Activated naive CD8-positive, alpha-beta T cell treated with anti-CD3 and anti-CD28 coated beads, Interleukin-2, amount 50 U/mL, for 24 hours (primary cell): Measurements from ENCODE around the gene EXPH5.
"Not testable (repeated sequence)": the region's sequence is repeated elsewhere in the genome, so short reads cannot be mapped to it uniquely, and the experiment has no call there.

Source experiments
- ATAC-seq: fragments of 150-1000 bp; cut with Tn5 transposase; one replicate; pipeline ENCODE4 v1.10.0; 2021
- DNase-seq: peaks from one replicate; pipeline ENCODE4 v3.0.0; 2021
- H3K27ac Mint-ChIP-seq: one replicate; pipeline ENCODE4 v1.8.0; 2021; ENCODE audit warnings: mild to moderate bottlenecking, mixed read lengths
- H3K27me3 Mint-ChIP-seq: one replicate; pipeline ENCODE4 v1.8.0; 2021; ENCODE audit warnings: mixed read lengths
- H3K36me3 Mint-ChIP-seq: one replicate; pipeline ENCODE4 v1.8.0; 2021; ENCODE audit warnings: low read depth, mixed read lengths
- H3K4me1 Mint-ChIP-seq: one replicate; pipeline ENCODE4 v1.8.0; 2021; ENCODE audit warnings: mixed read lengths
- H3K4me3 Mint-ChIP-seq: one replicate; pipeline ENCODE4 v1.8.0; 2021; ENCODE audit warnings: mild to moderate bottlenecking, moderate library complexity, mixed read lengths
- H3K9me3 Mint-ChIP-seq: one replicate; pipeline ENCODE4 v1.8.0; 2021; ENCODE audit warnings: mixed read lengths

Gene EXPH5

GRCh38 chr11:108593214-108593922 is at the start of gene EXPH5:
Gene EXPH5 (minus strand): TSS chr11:108593768. CDS start chr11:108593536, 232 bp downstream.
- Mint-ChIP-seq H3K27ac (peak within 1 kb of the TSS; percentile 92), H3K36me3 (no peaks in the 10 kb centered on the region), H3K9me3 (no peaks in the 10 kb centered on the region), H3K27me3 (peaks cover 28% of the 10 kb centered on the region), H3K4me1 (peaks cover 16% of the 10 kb centered on the region), H3K4me3 (peak within 1 kb of the TSS; percentile 96)
- ATAC-seq (peak; percentile 97), DNase-seq (peak; percentile 90)

DNA sequence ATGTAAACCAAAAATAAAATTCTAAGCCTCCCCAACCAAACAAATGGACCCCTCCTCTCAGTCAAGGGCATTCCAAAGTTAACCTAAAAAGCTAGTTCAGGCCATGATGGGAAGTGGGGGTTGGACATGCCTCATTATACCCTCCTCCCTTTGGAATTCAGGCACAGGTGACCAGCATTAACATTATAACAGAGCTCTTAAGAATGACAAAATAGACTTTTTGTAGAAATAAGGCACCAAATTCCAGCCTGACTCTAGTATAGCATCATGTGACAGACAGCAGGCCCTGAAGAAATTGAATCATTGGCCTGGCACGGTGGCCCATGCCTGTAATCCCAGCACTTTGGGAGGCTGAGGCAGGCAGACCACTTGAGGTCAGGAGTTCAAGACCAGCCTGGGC is 48.2 kb upstream of the EXPH5 start:
- not testable (repeated sequence) for H3K27me3 Mint-ChIP-seq, H3K4me1 Mint-ChIP-seq, H3K27ac Mint-ChIP-seq, H3K36me3 Mint-ChIP-seq, ATAC-seq, DNase-seq, H3K4me3 Mint-ChIP-seq, H3K9me3 Mint-ChIP-seq

- Mint-ChIP-seq H3K27ac (no peak overlapping the region), H3K9me3 (no peaks in the 10 kb centered on the region), H3K36me3 (no peaks in the 10 kb centered on the region), H3K27me3 (peaks cover 15% of the 10 kb centered on the region), H3K4me1 (no peaks in the 10 kb centered on the region), H3K4me3 (no peak overlapping the region)
- DNase-seq, result no peak
- no peak for ATAC-seq
Measured at GRCh38 chr11:108639146-108639545, 45.6 kb upstream of the EXPH5 start.

DNA sequence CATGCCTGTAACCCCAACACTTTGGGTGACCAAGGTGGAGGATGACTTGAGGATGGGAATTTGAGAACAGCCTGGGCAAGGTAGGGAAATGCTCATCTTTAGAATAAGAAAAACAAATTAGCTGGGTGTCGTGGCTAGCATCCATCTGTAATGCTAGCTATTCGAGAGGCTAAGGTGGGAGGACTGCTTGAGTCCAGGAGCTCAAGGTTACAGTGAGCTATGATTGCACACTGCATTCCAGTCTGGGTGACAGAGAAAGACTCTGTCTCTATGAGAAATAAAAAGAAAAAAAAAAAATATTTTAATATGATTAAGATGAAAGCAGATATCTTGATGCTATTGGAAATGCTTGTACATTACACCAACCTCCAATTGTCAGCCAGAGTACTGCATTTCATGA is 42.7 kb upstream of the EXPH5 start:
- H3K36me3 Mint-ChIP-seq, result no peaks in the 10 kb centered on the region
- H3K27ac Mint-ChIP-seq, result no peak overlapping the region
- peaks cover 2% of the 10 kb centered on the region for H3K4me1 Mint-ChIP-seq
- no peak for DNase-seq
- no peak for ATAC-seq
- no peaks in the 10 kb centered on the region for H3K9me3 Mint-ChIP-seq
- H3K27me3 Mint-ChIP-seq, result peaks cover 22% of the 10 kb centered on the region
- no peak overlapping the region for H3K4me3 Mint-ChIP-seq

DNA sequence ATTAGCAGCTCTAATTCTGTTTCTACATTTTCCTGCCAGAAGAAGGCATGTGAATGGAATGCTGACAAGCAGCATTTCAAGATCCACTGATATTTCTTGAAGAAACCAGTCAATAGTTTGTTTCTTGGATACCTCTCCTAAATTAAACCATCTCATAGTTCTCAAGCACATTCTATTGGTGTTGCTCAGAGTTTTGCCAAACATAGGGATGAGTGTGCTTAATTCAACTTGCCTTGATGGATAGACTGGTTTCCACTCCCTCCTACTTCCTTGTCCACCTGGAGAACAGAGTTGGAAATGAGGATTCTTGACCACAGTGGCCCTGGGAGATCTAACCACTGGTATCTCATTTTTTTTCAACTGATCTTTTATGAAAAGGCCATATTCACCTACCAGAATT is 41.5 kb upstream of the EXPH5 start:
- no peak overlapping the region for H3K4me3 Mint-ChIP-seq
- no peak for ATAC-seq
- no peak for DNase-seq
- H3K27me3 Mint-ChIP-seq, result peaks cover 22% of the 10 kb centered on the region
- no peaks in the 10 kb centered on the region for H3K36me3 Mint-ChIP-seq
- H3K4me1 Mint-ChIP-seq, result peaks cover 2% of the 10 kb centered on the region
- no peak overlapping the region for H3K27ac Mint-ChIP-seq
- H3K9me3 Mint-ChIP-seq, result no peaks in the 10 kb centered on the region

DNA sequence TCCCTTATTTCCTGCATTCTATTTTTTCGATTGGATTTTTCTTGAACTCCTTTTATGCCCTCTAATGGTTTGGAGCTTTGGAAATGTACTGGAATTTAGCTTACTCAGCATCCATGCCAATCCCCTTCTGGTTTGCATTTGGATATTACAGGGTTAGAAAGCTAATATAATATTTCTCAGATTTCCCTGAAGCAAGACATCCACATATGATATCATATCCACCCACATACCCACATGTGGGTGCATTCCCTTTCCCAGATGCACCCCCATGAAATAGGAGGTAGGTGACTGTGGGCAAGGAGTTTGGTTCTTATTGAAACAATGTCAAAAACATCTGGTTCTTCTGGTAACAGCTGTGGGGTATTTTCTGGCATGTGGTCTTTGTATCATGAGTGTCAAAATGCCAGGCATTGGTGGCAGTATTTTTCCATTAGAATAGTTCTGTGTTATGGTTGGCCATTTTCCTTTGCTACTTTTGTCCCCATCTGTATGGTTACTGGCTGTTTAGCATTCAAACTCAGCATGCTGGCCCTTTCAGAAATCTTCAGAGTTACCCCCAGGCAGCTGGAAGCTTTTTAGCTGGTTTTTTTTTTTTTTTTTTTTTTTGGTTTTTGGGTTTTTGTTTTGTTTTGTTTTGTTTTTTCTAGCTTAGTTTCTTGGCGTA is 38.6 kb upstream of the EXPH5 start:
- Mint-ChIP-seq H3K4me3 (no peak overlapping the region), H3K27me3 (peaks cover 20% of the 10 kb centered on the region), H3K9me3 (no peaks in the 10 kb centered on the region), H3K4me1 (peaks cover 2% of the 10 kb centered on the region), H3K27ac (no peak overlapping the region), H3K36me3 (no peaks in the 10 kb centered on the region)
- DNase-seq (no peak), ATAC-seq (no peak)

DNA sequence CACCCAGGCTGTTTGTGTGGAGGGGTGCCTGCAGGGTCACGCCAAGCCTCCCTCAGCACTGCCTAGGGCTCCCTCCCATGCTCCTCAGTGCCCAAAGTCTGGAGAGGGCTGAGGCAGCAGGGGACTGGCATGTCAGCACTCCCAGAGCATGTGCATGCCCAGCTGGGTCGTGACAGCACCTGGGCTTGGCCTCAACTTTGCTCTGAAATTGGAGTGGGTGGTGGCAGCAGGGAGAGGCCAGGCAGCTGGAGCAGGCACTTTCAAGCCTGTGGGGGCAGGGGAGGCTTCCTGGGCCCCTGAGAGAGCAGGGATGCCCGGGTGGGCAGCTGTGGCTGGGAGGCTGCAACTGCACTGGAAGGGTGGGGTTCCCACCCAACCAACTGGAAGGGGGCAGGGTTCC is 35.7 kb upstream of the EXPH5 start:
- Mint-ChIP-seq H3K4me3 (no peak overlapping the region), H3K9me3 (no peaks in the 10 kb centered on the region), H3K27ac (no peak overlapping the region), H3K4me1 (peaks cover 15% of the 10 kb centered on the region), H3K36me3 (no peaks in the 10 kb centered on the region), H3K27me3 (peaks cover 11% of the 10 kb centered on the region)
- ATAC-seq, result no peak
- DNase-seq, result no peak

- peaks cover 20% of the 10 kb centered on the region for H3K4me1 Mint-ChIP-seq
- H3K36me3 Mint-ChIP-seq, result no peaks in the 10 kb centered on the region
- ATAC-seq (no peak), DNase-seq (no peak)
- H3K9me3 Mint-ChIP-seq, result no peaks in the 10 kb centered on the region
- peaks cover 10% of the 10 kb centered on the region for H3K27me3 Mint-ChIP-seq
- H3K4me3 Mint-ChIP-seq, result no peak overlapping the region
- H3K27ac Mint-ChIP-seq, result no peak overlapping the region
Measured at GRCh38 chr11:108628812-108629211, 35.2 kb upstream of the EXPH5 start.

DNA sequence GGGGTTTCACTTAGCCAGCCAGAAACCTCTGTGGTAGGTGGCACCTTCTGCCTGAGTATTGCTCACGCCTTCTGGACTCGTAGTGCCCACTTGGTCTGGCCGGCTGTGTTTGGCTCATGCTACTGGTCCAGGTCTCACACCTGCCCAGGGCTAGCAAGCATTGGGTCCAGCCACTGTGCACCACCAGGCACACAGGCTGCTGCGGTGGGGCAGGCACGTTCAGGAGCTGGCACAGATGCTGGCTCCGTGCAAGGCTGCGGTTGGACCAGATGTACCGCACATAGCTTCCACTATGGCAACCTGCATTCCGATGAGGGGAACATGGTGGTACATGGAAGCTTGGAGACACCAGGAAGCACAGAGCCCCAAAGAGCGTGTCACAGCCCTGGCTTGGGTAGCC is 34.8 kb upstream of the EXPH5 start:
- Mint-ChIP-seq H3K27me3 (peaks cover 10% of the 10 kb centered on the region), H3K4me3 (no peak overlapping the region), H3K9me3 (no peaks in the 10 kb centered on the region), H3K4me1 (peaks cover 20% of the 10 kb centered on the region), H3K27ac (no peak overlapping the region), H3K36me3 (no peaks in the 10 kb centered on the region)
- no peak for ATAC-seq
- no peak for DNase-seq

GRCh38 chr11:108624196-108624925 is 30.8 kb upstream of the EXPH5 start:
- ATAC-seq, result peak; percentile 75
- Mint-ChIP-seq H3K36me3 (no peaks in the 10 kb centered on the region), H3K9me3 (no peaks in the 10 kb centered on the region)

DNA sequence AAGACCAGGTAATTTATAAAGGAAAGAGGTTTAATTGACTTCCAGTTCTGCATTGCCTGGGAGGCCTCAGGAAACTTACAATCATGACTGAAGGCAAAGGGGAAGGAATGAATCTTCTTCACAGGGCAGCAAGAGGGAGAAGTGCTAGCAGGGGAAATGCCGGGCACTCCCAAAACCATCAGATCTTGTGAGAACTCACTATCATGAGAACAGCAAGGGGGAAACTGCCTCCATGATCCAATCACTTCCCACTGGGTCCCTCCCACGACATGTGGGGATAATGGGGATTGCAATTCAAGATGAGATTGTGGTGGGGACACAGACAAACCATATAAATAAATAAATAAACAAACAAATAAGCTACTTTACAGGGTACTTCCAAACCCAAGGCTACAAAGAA is 28.8 kb upstream of the EXPH5 start:
- H3K4me1 Mint-ChIP-seq, result peaks cover 35% of the 10 kb centered on the region
- H3K36me3 Mint-ChIP-seq, result no peaks in the 10 kb centered on the region
- no peaks in the 10 kb centered on the region for H3K9me3 Mint-ChIP-seq
- no peak overlapping the region for H3K27ac Mint-ChIP-seq
- H3K27me3 Mint-ChIP-seq, result peaks cover 16% of the 10 kb centered on the region
- ATAC-seq (no peak), DNase-seq (no peak)
- no peak overlapping the region for H3K4me3 Mint-ChIP-seq

More at GRCh38 chr11:108624196-108624925, 30.8 kb upstream of the EXPH5 start:
- peak overlapping the region; percentile 34 for H3K4me3 Mint-ChIP-seq
- peaks cover 9% of the 10 kb centered on the region for H3K27me3 Mint-ChIP-seq
- peak overlapping the region; percentile 55 for H3K27ac Mint-ChIP-seq
- DNase-seq, result no peak
- H3K4me1 Mint-ChIP-seq, result peaks cover 35% of the 10 kb centered on the region

GRCh38 chr11:108620958-108621772 is 27.6 kb upstream of the EXPH5 start:
- Mint-ChIP-seq H3K36me3 (no peaks in the 10 kb centered on the region), H3K4me3 (peak overlapping the region; percentile 29), H3K4me1 (peaks cover 35% of the 10 kb centered on the region), H3K27me3 (peaks cover 20% of the 10 kb centered on the region), H3K27ac (peak overlapping the region; percentile 71), H3K9me3 (no peaks in the 10 kb centered on the region)
- ATAC-seq, result peak; percentile 65
- DNase-seq, result no peak

DNA sequence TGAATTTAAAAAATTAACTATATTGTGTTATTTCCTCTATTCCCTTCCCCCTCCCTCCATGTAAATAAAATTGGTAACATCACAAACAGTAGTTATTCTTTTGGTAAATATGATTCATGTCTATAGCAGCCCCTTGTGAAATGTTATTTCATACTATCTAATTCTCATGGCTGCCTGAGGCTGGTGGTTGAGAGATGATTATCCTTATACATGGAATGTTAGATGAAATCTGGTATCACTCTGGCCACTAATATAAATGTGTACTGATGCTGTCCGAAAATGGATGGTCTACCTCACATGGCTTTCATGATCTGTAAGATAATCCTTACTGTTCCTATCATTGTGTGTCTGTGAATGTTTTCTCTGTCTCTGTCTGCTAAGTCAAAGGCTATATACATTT is 25.0 kb upstream of the EXPH5 start:
- ATAC-seq, result no peak

GRCh38 chr11:108617055-108617454 is 23.5 kb upstream of the EXPH5 start:
- Mint-ChIP-seq H3K27ac (no peak overlapping the region), H3K27me3 (peaks cover 18% of the 10 kb centered on the region)

More for the DNA sequence above, 25.0 kb upstream of the EXPH5 start:
- H3K36me3 Mint-ChIP-seq, result no peaks in the 10 kb centered on the region
- no peak overlapping the region for H3K27ac Mint-ChIP-seq
- no peak overlapping the region for H3K4me3 Mint-ChIP-seq
- no peaks in the 10 kb centered on the region for H3K9me3 Mint-ChIP-seq
- H3K27me3 Mint-ChIP-seq, result peaks cover 21% of the 10 kb centered on the region
- peaks cover 17% of the 10 kb centered on the region for H3K4me1 Mint-ChIP-seq
- DNase-seq, result no peak

More at GRCh38 chr11:108617055-108617454, 23.5 kb upstream of the EXPH5 start:
- Mint-ChIP-seq H3K36me3 (no peaks in the 10 kb centered on the region), H3K4me3 (no peak overlapping the region), H3K9me3 (no peaks in the 10 kb centered on the region), H3K4me1 (peaks cover 12% of the 10 kb centered on the region)
- no peak for ATAC-seq
- no peak for DNase-seq
